Stimulated activated CD8-positive, alpha-beta memory T cell treated with anti-CD3 and anti-CD28 coated beads, Interleukin-15, amount 100 ng/mL, for 48 hours (primary cell): ENCODE measurements around the gene SLC8A3.

ENCODE experiments used
- DNase-seq, 2 donors: peaks; one replicate each; pipeline ENCODE4 v3.0.0-alpha.2; 2020; ENCODE audit warnings: low read depth in 2 of 2

The SLC8A3 gene

DNA sequence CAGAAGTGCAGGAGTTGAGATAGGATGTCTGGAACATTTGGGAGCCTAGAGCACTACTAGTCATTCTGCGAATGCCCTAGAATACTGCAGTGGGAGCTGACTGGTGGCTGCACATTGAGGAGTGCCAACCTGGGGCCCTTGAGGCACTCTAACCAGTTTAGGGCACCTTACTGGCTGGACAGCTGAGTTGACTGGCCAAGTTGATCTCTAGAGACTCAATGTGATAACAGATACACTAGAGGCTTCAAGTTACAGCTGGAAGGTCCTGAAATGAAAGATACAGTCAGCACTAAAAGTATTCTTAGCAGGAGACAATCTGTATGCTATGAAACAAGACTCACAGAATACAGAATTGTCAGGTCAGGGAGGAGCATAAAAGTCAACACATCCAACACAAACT, 8.0 kb downstream of the SLC8A3 start:
- no peak for DNase-seq

DNA sequence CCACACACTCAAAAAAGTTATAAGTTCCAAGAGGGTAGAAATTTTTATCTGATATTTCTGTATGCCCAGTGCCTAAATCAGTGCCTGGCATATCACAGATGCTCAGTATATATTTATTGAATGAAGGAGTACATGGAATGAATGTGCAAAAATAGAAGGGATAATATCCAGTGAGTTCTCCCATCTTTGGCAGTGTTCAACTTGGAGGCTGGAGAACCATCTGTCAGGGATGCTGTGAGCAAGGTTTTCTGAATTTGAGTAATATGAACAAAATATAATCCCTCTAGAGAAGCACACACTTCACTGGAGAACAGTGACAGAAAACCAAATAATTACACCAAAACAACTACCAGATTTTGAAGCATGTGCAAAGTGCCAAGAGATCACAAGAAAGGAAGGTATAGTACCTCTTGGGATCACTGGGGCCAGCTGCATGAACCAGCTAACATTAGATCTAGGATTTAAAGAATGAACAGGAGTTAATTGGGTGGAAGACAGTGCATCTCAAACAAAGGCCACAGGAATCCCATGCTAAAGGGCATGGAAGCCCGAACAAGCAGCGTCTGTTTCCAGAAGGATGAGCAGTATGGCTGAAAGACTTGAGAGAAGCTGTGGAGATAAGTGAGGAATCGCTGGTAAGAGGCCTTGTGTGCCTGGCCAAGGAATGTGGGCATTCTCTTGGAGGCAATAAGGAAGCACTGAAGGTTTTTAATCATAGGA, 11.5 kb downstream of the SLC8A3 start:
- DNase-seq, result no peak

DNA sequence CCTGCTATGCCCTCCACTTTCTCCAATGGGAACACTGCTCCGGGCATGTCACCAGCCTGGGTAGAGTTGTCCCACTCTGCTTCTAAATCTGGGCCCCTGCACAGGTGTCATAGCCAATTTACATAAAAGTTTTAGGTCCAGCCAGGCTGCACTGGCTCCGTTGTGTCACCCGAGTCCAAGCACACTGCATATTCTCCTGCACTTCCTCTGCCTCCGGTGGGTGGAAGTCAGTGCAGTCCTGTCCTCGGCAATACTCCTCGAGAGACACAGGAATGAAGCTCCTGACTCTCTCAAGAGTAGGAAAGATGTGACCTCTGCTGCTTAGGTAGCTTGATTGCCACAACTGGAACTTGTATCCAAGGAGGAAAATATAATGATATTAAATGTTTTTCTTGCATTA, 15.2 kb downstream of the SLC8A3 start:
- no peak for DNase-seq

DNA sequence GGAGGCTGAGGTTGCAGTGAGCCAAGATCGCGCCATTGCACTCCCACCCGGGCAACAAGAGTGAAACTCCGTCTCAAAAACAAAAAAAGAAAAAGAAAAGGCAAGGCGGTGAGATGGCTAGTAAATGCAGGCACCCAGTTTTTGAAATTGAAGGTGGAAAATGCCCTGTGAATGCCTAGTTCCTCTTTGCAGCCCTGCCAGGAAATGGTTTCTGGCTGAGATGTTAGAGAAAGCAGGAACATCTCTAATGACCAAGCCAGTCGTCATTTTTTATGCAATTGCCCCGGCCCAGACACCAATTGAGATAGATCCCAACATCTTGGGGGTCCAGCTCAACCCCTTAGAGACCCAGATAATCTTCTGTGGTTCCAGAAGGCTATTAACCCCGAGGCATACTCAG, 17.0 kb downstream of the SLC8A3 start:
- DNase-seq, result no peak

DNA sequence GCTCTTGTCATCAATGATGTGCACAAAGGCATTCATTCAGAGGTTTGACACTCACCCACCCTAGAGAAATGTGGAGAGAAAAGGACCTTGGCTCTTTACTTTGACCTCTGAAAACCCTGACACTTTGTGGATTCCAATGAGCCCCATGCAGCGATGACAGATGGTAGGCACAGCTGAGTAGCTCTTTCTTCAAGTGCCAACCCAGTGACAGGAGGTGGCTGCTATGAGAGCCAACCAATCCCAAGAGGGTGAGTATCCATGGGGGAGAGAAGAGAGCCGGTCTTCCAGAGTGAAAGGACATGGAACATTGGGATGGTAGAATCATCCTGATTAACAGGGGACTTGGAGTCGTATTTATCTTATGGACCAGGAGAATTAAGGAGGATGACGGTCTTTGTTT, 17.8 kb downstream of the SLC8A3 start:
- DNase-seq, result no peak

DNA sequence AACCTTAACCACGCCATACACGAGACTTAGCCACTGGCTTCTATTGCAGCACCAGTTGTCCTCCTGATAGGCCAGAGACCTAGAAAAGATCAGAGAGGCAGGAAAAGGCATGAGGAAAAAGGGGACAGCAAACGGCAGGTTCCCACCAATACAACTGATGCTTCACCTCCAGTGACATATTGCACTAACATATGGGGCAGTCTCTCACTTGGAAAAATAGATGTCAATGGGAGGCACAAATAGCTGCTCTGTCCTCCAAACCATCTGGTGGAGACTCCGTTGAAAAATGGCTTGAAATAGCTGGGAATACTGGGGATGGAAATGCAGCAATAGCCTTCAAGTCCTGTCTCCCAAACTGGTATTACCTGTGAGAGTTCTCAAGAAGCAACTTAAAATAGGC, 20.3 kb downstream of the SLC8A3 start:
- no peak for DNase-seq

DNA sequence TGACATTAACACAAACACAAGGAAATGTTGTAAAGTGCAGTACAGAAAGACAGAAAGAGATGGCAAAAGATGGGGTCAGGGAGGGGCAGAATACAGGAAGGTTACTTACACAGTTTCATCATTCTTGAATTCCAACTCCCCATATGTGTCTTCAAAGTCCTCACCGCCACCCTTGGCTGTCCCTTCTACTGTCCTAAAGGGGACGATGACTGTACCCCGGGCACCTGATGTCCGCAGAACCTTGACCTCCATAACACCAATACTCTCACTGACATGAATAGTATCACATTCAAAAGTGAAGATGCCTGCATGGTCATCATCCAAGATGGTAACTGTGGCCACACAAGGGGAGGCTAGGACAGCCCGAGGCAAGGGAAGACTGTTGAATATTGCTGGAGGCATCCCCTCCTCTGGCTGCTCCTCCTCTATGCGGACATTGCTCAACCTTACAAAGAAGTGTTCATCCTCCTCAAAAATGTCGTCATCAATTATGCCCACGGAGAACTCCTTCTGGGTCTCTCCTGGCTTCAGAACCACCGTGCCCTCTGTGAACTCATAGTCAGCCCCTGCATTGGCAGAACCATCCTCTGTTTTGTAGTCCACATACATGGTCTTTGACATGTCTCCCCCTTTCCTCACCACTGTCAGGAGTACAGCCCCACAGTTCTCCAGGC, 22.1 kb downstream of the SLC8A3 start:
- no peak for DNase-seq

DNA sequence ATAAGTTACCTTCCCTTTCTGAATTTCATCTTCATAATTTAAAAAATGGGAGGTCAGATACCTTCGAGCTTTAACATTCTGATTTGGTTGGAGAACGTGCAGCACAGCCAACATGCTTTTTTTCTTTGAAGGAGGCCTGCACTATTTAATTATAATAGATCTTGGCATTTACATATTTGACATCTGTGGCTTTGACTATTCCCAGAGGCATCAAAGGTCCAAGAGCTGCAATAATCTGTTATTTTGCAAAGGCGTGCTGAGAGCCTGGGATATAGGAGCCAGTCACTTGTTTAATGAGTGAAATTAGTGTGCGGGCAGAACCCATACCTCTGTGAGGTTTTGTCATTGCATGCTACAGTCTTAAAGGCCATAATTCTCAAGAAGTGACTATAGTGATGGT, 26.4 kb downstream of the SLC8A3 start:
- no peak for DNase-seq

DNA sequence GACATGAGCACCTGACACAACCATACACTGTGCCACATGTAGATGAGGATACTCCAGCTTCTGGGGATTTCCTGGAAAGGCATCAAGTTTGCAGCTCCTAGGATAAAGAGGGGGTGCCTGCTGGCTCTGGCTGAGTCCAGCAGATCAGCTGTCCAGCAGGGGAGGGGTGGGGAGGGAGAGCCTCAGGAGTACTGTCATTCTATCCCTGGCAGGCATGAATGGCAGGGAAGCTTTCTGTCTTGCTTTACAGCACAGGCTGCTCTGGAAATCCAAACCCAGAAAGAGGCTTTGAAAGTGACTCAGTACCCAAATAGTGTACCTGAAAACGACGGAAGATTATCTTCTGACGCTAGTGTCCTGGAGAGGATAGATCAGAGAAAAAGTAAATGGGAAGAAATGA, 32.2 kb downstream of the SLC8A3 start:
- DNase-seq, result no peak

DNA sequence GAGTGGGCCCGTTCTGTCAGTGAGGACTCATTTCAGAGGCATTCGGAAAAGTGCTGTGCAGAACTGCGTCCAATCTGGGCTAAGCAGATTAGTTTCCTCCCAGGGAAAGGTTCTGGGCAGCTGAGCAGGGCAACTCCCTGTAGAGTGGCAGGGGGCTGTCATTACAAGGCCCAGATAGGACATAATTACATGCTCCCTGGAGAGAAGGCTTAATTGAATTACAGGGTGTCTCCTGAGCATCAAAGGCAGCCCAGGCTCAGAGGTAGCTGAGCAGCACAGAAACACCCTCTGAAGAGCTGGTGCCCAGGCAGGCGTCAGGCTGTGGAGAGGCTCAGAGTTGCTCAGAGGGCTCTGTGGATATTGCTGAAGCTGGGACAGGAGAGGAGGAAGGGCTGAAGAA, 36.0 kb downstream of the SLC8A3 start:
- DNase-seq, result no peak

DNA sequence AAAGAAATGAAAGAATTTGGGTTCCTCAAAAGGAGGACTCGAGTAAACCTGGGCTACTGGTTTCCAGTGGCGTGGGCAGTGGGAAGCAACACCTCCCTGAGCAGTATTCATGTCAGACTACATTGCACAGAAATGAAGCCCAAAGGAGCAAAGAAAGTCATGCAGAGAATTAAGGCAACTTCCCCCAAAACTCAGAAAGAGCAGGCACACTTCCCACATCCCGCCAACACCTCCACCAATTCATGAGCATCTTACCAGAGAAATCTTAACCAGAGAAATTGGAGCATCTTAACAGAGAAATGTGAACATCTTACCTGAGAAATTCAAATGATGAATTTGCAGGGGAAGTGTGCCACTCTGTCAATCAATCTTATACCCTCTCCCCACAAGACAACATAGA, 36.7 kb downstream of the SLC8A3 start:
- DNase-seq, result no peak

DNA sequence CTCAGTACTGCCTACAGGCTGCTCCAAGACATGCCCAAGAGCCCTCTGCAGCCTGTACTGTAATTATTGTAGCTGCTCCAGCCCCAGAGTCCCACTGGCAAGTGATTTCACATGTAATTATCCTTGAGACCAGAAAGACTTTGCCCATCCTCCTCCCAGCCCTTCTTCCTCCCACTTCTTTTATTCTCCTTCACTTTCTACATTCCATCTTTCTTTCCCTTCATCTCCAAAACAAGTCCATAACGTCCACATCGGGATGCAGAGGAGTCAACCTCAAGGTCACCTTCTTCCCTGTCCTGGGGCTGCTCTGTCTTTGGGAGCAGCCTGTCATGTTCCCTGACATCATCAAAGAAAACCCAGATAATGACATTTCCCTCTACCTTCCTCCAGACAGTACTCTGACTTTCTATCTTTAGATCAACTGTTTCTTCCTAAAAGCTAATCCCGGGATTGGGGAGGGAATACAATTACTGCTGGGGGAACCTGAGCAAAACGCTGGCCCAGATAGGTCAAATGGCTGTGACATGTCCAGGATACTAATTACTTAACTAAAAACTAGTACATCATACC, 39.1 kb downstream of the SLC8A3 start:
- DNase-seq, result no peak

DNA sequence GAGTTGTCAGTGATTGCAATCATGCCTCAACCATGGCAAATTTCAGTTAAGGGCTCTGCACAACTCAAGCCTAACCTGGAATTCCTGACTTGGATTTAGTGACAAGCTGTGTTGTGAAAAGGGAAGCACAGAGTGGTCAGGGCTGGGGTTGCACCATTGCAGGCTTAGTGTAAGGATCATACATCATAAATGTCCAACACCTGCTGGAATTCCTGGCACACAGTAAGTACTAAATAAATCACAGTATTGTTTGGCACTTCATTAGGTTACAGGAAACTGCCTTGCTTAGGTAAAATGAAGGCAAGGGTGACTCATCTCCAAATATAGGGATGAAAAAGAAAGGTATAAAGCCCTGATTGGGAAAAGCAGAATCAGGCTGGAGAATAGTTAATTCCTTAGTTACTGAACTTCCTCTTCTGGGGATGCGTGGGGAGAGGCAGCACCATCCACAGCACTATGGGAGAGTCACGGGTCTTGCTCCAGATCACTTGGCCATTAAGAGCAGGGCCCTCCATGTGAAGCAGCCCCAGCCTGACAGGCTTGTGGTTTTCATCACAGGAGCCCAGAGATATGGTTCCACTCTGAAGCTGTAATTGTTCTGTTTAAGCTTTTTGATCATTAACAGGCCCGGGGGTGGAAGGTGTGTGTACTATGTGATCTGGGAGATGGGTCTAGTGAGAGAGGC, 39.7 kb downstream of the SLC8A3 start:
- DNase-seq, result no peak

DNA sequence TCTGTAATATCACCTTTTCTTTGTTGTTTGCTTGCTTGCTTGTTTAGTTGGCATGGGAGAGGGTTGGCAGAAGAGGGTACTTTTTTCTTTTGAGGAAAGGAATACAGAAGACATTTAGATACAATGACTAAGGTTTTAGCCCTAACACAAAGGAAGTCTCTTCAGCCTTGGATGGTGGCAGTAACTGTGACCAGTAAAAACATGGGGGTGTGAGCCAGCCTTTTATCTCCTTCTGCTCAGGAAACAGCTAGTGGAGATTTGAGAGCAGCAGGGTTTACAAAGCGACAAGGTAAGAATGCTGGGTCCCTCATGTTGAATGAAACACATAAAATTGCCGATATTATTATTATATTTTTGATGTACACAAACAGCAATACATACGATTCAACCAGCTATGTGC, 40.4 kb downstream of the SLC8A3 start:
- no peak for DNase-seq

DNA sequence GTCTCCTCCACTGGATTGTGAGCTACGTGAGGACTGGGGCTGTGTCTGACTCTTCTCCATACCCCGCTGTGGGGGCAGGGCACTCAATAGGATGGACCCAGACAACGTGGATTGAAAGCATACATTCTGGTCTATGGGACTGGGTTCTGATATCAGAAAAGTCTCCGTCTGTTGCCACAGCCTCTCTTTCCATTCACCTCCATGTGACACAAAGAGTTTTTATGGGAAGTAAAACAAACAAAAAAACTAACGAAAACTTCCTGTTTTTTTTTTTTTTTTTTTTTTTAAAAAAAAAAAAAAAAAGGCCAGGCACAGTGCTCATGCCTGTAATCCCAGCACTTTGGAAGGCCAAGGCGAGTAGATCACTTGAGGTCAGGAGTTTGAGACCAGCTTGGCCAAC, 44.7 kb downstream of the SLC8A3 start:
- no peak for DNase-seq

DNA sequence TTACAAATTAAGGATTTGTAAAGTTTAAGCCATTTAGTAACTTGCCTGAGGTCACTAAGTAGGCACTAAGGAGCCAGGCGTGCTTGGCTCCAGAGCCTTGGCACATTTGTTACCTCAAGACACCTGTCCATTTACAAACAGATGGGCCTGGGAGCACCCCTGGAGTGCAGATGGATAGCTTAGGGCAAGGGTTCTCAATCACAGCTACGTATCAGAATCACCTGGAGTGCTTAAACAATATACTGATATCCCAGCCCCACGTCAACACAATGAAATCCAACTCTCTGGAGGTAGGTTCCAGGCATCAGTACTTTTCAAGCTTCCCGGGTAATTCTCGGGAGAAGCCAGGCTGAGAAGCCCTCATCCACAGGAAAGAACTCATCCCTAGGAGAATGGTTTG, 45.4 kb downstream of the SLC8A3 start:
- DNase-seq, result no peak

DNA sequence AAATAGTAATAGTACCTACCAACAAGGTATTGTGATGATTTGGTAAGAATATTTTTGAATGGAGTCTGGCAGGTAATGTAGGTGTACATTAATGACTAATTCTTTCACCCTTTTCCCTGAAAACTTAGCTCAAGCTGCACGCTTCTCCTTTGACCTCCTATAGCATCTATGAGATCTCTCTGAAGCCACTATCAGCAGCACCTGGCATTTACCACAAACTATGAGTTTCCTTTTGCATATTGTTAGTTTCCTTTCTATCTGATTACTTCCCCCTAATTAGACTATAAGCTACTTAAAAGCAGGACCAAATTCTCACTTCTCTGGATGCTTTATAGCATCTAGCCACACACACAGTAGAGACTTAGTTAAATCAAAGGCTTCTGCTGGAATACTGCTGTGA, 48.1 kb downstream of the SLC8A3 start:
- no peak for DNase-seq

DNA sequence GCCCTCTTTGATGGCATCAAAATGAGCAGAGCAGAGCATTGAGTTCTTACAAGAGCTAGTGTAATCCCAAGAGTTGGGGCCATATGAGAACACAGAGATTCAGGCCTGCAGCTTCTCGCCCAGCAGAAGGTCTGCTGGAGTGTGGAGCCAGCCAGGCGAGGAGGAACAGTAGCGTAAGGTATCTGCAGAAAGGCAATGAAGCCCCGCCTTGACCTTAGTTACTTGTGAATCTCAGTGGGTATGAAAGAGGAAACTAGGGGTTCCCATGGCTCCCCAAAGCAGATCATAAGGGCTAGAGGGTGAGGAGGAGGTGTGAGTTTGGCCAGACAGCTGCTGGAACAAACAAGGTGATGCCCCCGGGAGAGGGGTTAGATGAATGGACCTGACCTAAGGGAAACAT, 49.4 kb downstream of the SLC8A3 start:
- DNase-seq, result no peak

DNA sequence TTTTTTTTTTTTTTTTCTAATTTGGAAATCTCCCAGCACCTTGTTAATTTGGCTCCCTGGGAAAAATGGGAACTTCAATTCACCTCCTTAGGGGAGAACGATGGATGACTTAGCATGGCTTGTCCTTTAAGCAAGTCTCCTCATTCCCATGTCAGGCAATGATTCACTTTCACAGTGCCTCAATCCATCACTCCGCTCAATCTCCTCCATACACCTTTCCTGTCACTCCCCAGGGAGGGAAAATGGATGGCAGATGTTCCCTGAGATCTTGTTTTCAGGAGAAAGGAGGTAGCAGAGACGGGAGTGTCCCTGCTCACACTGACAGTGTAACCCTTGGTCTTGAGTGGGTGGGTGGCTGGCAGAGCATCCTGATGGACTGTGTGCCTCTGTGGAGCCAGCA, 51.0 kb downstream of the SLC8A3 start:
- DNase-seq, result no peak

DNA sequence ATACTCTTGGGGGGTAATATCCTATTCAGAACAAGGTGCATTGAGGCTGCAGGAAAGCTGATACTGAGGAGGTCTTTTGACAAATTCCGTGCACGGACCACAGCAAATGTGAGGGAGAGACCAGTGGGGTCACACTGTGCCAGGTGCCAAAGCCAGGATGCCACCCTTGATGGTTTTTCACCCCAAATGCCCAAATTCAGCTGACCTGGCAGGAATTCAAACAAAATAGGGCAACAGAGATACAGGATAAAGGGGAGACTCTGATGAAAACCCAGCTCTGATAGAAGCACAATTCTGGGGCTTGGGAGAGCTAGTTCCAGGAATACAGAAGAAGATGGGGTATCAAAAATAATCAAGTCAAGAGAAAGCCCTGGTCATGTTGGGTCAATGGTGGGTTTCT, 55.3 kb downstream of the SLC8A3 start:
- DNase-seq, result no peak

DNA sequence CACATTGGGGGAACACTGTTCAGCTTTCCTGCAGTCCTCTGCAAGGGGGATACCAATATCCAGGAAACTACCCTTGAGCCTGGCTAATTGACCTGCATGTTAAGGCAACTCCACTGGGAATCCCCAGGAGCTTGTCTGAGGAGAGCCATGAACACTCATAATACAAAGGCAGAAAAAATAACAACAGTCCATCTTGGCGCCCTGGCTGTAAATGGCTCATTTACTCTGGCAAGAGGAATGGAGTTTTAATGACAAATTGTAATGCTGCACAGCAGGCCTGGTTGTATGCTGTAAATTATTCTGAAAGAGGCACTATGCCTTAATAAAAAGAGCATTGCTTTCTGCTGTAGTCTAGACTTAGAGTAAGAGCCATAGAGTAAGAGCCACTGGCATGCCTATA, 58.3 kb downstream of the SLC8A3 start:
- DNase-seq, result no peak

DNA sequence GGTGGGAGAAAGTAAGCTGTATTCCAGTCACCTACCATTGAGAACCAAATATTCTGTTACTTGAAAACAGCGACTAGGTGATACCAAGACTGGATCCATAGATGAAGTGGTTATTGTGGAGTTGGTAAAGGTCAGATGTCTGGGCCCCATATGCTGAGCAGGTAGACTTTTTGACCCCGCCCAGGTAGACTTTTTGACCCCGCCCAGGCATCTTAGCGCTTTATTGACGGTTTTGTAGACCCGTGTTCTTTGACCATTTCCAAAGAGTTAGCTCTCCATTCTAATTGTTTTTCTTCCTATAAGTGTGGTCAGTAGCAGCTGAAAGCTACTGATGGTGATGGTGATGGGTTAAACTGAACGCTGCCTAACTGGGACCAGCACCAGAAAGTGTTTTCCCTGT, 61.6 kb downstream of the SLC8A3 start:
- no peak for DNase-seq

DNA sequence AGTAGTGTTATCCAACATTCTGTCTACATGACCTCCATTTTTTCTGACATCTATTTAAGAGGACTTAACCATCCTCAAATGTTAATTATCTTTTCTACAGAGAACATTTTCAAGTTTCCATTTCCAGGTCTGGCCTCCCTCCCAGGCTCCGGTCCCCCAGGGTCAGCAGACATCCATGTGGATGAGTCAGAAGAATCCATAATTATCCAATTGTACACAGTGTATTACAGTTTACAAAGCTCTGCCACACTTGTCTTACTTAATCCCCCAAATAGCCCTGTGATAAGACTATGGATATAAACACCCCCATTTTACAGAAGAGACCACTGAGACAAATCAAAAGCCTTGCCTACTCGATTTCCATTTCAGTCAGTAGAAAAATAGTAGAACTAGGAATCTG, 65.0 kb downstream of the SLC8A3 start:
- DNase-seq, result no peak
